ENCODE measurements around the gene SIPA1L3. TPM values are rescaled to one million over a fixed set of nuclear protein-coding genes. Genes with fewer than 3 reads are reported as not detected.
A peak's percentile ranks its signal among the peaks of the same experiment; 100 is the strongest.

Gene SIPA1L3
- polyA plus RNA-seq, 2 of the 4 experiments (the other 2 are of a cell fraction): 28.9 to 50.6 TPM

- TF ChIP-seq PHF8 (IDR thresholded peaks at IDR 0.05; ENCODE audit: borderline replicate concordance, low read depth): no peak
- TF ChIP-seq EP300 (IDR thresholded peaks at IDR 0.05): no peak
- TF ChIP-seq CBX8 (IDR thresholded peaks at IDR 0.05): no peak
- no peak for TF ChIP-seq SREBF2 (IDR thresholded peaks at IDR 0.05)
- no peak for TF ChIP-seq ZNF302 (CRISPR knock-in tag; IDR thresholded peaks at IDR 0.05)
- no peak for TF ChIP-seq FOXS1 (CRISPR knock-in tag; IDR thresholded peaks at IDR 0.05)
- no peak for TF ChIP-seq NPAS2 (CRISPR knock-in tag; IDR thresholded peaks at IDR 0.05; ENCODE audit: borderline replicate concordance)
- TF ChIP-seq HDAC2 (IDR thresholded peaks at IDR 0.05): no peak
- no peak for TF ChIP-seq ESRRA (IDR thresholded peaks at IDR 0.05; ENCODE audit: borderline replicate concordance, low read length)
- TF ChIP-seq RNF2 (IDR thresholded peaks at IDR 0.05; ENCODE audit: borderline replicate concordance, low read depth): no peak
- no peak for TF ChIP-seq NR3C1 (IDR thresholded peaks at IDR 0.05)
- TF ChIP-seq REST (IDR thresholded peaks at IDR 0.05): no peak
- TF ChIP-seq HMGXB4 (CRISPR knock-in tag; IDR thresholded peaks at IDR 0.05; ENCODE audit: borderline replicate concordance): no peak
- TF ChIP-seq ZC3H11A (IDR thresholded peaks at IDR 0.05): no peak
- no peak for TF ChIP-seq ZFP36 (IDR thresholded peaks at IDR 0.05; ENCODE audit: borderline replicate concordance, partially characterized antibody)
- no peak for TF ChIP-seq HOXB13 (CRISPR knock-in tag; IDR thresholded peaks at IDR 0.05; ENCODE audit: low read depth)
- H3K9me3 ChIP-seq: no peaks in the 10 kb centered on the region
- 87% methylated on average over 18 of the region's 18 CpGs for WGBS (ENCODE audit: missing lambda C conversion rate)
- peak overlapping the region; percentile 54 for H3K4me2 ChIP-seq
- H3K27ac ChIP-seq: peak overlapping the region; percentile 30 to 61
- no peak for ATAC-seq
- DNase-seq (ENCODE audit: low read depth in 1 of 2, low spot score in 1 of 2): no peak
- no peak for FAIRE-seq
- CTCF ChIA-PET: interaction anchor here (0.6 to 26.6 kb wide), 8 partner anchors 12 to 332 kb away, joined by 3 to 391 read pairs (median 4); partner anchors contain the start of genes CATSPERG, SIPA1L3 and WDR87
- POLR2A ChIA-PET: interaction anchor here (2.2 kb wide), 1 partner anchor 71 kb away, joined by 13 read pairs; no protein-coding TSS in a partner anchor
- H3K4me3 ChIP-seq: no peak overlapping the region
- H3K4me1 ChIP-seq: peaks cover 50% of the 10 kb centered on the region
Measured at GRCh38 chr19:38003438-38004185, 96.6 kb downstream of the SIPA1L3 start.

GRCh38 chr19:38004186-38004520 lies 97.1 kb downstream of the SIPA1L3 start:
- H3K9me3 ChIP-seq: no peaks in the 10 kb centered on the region
- no peak for FAIRE-seq
- peak overlapping the region; percentile 54 for H3K4me2 ChIP-seq
- POLR2A ChIA-PET: interaction anchor here (0.6 to 2.2 kb wide), 2 partner anchors 72 to 293 kb away, joined by 3 to 13 read pairs; no protein-coding TSS in a partner anchor
- TF ChIP-seq MAX (IDR thresholded peaks at IDR 0.05) (peak; percentile 4; the same call in 1 of the 2 replicates), SMC3 (IDR thresholded peaks at IDR 0.05) (no peak), CHD4 (IDR thresholded peaks at IDR 0.05; ENCODE audit: borderline replicate concordance) (no peak), EP300 (IDR thresholded peaks at IDR 0.05) (no peak), HOXB5 (CRISPR knock-in tag; IDR thresholded peaks at IDR 0.05) (no peak)
- CTCF ChIA-PET: interaction anchor here (0.6 to 26.6 kb wide), 9 partner anchors 12 to 331 kb away, joined by 3 to 391 read pairs (median 4); partner anchors contain the start of genes CATSPERG, SIPA1L3 and WDR87
- WGBS (ENCODE audit: missing lambda C conversion rate): 82% methylated on average over 3 of the region's 3 CpGs
- no peak for DNase-seq (ENCODE audit: low read depth in 1 of 2, low spot score in 1 of 2)
- H3K4me3 ChIP-seq: no peak overlapping the region
- H3K27ac ChIP-seq: peak overlapping the region; percentile 30 to 61
- peaks cover 45% of the 10 kb centered on the region for H3K4me1 ChIP-seq
- peak; percentile 16 to 20; a peak in 5 of 6 replicates for ATAC-seq
